GM18505 (cell line): Measurements from ENCODE around the gene IGSF8.
"Not testable (repeated sequence)": the region's sequence is repeated elsewhere in the genome, so short reads cannot be mapped to it uniquely, and the experiment has no call there.

Experiments
- ATAC-seq: cut with Tn5 transposase; IDR thresholded peaks from one replicate; pipeline ENCODE4 v1.9.1; 2021; ENCODE audit not compliant: unreplicated experiment
- POLR2A ChIP-seq: IDR thresholded peaks from 4 replicates; pipeline ENCODE4 v1.6.1; 2011; ENCODE audit warnings: borderline replicate concordance; ENCODE audit not compliant: insufficient read depth, insufficient read length; ENCODE audit errors: extremely low read depth

IGSF8 gene

GRCh38 chr1:160053548-160054365 lies 44.7 kb downstream of the IGSF8 start:
- TF ChIP-seq POLR2A = no peak
- ATAC-seq = no peak

GRCh38 chr1:160052936-160053335 lies 45.5 kb downstream of the IGSF8 start:
- TF ChIP-seq POLR2A = no peak
- no peak for ATAC-seq

- no peak for ATAC-seq
- TF ChIP-seq POLR2A = no peak
Measured at GRCh38 chr1:160050619-160051018, 47.8 kb downstream of the IGSF8 start.

- ATAC-seq = not testable (repeated sequence)
Measured at GRCh38 chr1:160050182-160050581, 48.2 kb downstream of the IGSF8 start.

- no peak for ATAC-seq
- no peak for TF ChIP-seq POLR2A
Measured at GRCh38 chr1:160049101-160049500, 49.3 kb downstream of the IGSF8 start.

- no peak for TF ChIP-seq POLR2A
- no peak for ATAC-seq
Measured at GRCh38 chr1:160048335-160048734, 50.1 kb downstream of the IGSF8 start.

- ATAC-seq = peak; percentile 39
- no peak for TF ChIP-seq POLR2A
Measured at GRCh38 chr1:160047111-160047991, 51.1 kb downstream of the IGSF8 start.

- no peak for TF ChIP-seq POLR2A
- peak; percentile 64 for ATAC-seq
Measured at GRCh38 chr1:160046494-160047110, 51.8 kb downstream of the IGSF8 start.

GRCh38 chr1:160045653-160046052 lies 52.8 kb downstream of the IGSF8 start:
- TF ChIP-seq POLR2A = no peak
- no peak for ATAC-seq

GRCh38 chr1:160043543-160043942 lies 54.9 kb downstream of the IGSF8 start:
- no peak for ATAC-seq
- no peak for TF ChIP-seq POLR2A
